ENCODE data around the gene TFAM. TPM values are rescaled to one million over a fixed set of nuclear protein-coding genes. Genes with fewer than 3 reads are reported as not detected.
A peak's percentile ranks its signal among the peaks of the same experiment; 100 is the strongest.

The TFAM gene
- total RNA-seq, 1 donor from 2014 or later: 31.8 TPM

DNA sequence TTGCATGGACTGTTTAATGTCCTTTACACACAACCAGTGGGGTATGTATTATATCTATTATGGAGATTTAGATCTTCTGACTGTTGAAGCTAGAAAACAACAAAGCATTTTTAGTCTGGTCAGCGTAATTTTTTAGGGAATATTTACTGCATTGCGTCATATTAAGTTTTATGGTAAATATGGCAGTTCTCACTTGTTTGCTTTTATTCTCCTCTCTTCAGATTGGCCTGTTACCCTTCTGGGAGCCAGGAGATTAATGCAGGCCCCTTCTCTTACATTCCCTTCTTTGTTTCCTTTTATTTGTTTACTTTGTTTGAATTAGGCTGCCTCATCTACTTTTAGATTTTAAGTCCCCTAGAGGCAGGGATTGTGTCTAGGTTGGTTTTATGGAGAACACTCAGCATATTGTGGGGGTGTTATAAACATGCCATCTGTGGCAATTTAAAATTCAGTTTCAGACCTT is 36.6 kb upstream of the TFAM start:
- DNase-seq: no peak
- H3K27me3 Mint-ChIP-seq (ENCODE audit: unreplicated experiment): no peaks in the 10 kb centered on the region
- no peaks in the 10 kb centered on the region for H3K9me3 Mint-ChIP-seq (ENCODE audit: unreplicated experiment)
- TF ChIP-seq, protein P1, sequence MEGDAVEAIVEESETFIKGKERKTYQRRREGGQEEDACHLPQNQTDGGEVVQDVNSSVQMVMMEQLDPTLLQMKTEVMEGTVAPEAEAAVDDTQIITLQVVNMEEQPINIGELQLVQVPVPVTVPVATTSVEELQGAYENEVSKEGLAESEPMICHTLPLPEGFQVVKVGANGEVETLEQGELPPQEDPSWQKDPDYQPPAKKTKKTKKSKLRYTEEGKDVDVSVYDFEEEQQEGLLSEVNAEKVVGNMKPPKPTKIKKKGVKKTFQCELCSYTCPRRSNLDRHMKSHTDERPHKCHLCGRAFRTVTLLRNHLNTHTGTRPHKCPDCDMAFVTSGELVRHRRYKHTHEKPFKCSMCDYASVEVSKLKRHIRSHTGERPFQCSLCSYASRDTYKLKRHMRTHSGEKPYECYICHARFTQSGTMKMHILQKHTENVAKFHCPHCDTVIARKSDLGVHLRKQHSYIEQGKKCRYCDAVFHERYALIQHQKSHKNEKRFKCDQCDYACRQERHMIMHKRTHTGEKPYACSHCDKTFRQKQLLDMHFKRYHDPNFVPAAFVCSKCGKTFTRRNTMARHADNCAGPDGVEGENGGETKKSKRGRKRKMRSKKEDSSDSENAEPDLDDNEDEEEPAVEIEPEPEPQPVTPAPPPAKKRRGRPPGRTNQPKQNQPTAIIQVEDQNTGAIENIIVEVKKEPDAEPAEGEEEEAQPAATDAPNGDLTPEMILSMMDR (IDR thresholded peaks at IDR 0.05; ENCODE audit: partially characterized antibody, unreplicated experiment): no peak
- peaks cover 26% of the 10 kb centered on the region for H3K4me1 Mint-ChIP-seq (ENCODE audit: low read depth, unreplicated experiment)
- H3K27ac Mint-ChIP-seq (ENCODE audit: unreplicated experiment): peak overlapping the region; percentile 54
- H3K4me3 Mint-ChIP-seq (ENCODE audit: unreplicated experiment): no peak overlapping the region
- H3K36me3 Mint-ChIP-seq (ENCODE audit: unreplicated experiment): no peaks in the 10 kb centered on the region

DNA sequence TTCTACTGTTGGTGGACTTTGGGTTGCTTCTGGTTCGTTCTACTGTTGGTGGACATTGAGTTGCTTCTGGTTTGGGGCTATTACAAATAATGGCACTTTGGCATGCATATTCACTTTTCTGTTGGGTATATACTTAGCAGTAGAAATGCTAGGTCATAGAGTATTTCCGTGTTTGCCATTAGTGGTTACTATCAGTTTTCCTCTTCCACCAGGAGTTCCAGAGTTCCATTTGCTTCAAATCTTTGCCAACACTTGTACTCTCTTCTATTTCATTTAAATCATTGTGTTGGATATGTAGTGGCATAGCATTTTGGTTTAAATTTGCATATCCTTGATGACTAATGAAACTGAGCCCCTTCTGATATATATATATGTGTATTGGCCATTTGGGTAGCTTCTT is 35.2 kb upstream of the TFAM start:
- peaks cover 27% of the 10 kb centered on the region for H3K4me1 Mint-ChIP-seq (ENCODE audit: low read depth, unreplicated experiment)
- no peak overlapping the region for H3K4me3 Mint-ChIP-seq (ENCODE audit: unreplicated experiment)
- no peak overlapping the region for H3K27ac Mint-ChIP-seq (ENCODE audit: unreplicated experiment)
- H3K27me3 Mint-ChIP-seq (ENCODE audit: unreplicated experiment): no peaks in the 10 kb centered on the region
- TF ChIP-seq, protein P1 (IDR thresholded peaks at IDR 0.05; ENCODE audit: partially characterized antibody, unreplicated experiment): no peak
- H3K36me3 Mint-ChIP-seq (ENCODE audit: unreplicated experiment): no peaks in the 10 kb centered on the region
- no peaks in the 10 kb centered on the region for H3K9me3 Mint-ChIP-seq (ENCODE audit: unreplicated experiment)
- DNase-seq: no peak

DNA sequence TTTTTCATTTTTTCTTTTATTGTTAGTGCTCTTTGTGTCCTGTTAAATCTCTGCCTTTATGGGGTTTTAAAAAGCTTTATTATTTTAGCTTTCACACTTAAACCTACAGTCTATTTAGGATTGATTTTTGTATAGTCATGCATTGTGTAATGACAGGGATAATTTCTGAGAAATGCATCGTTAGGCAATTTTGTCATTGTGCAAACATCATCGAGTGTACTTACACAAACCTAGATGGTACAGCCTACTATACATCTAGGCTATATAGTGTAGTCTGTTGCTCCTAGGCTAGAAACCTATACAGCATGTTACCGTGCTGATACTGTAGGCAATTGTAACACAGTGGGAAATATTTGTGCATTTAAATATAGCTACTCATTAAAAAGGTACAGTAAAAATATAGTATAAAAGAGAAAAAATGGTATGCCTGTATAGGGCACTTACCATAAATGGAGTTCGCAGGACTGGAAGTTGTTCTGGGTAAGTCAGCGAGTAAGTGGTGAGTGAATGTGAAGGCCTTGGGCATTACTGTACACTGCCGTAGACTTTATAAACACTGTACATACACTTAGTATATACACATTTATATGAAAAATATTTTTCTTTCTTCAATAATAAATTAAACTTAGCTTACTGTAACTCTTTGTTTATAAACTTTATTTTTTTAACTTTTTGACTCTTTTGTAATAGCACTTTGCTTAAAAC is 34.4 kb upstream of the TFAM start:
- no peaks in the 10 kb centered on the region for H3K27me3 Mint-ChIP-seq (ENCODE audit: unreplicated experiment)
- TF ChIP-seq, protein P1 (IDR thresholded peaks at IDR 0.05; ENCODE audit: partially characterized antibody, unreplicated experiment): no peak
- no peak for DNase-seq
- H3K4me3 Mint-ChIP-seq (ENCODE audit: unreplicated experiment): no peak overlapping the region
- H3K4me1 Mint-ChIP-seq (ENCODE audit: low read depth, unreplicated experiment): peaks cover 32% of the 10 kb centered on the region
- no peaks in the 10 kb centered on the region for H3K9me3 Mint-ChIP-seq (ENCODE audit: unreplicated experiment)
- no peak overlapping the region for H3K27ac Mint-ChIP-seq (ENCODE audit: unreplicated experiment)
- no peaks in the 10 kb centered on the region for H3K36me3 Mint-ChIP-seq (ENCODE audit: unreplicated experiment)

DNA sequence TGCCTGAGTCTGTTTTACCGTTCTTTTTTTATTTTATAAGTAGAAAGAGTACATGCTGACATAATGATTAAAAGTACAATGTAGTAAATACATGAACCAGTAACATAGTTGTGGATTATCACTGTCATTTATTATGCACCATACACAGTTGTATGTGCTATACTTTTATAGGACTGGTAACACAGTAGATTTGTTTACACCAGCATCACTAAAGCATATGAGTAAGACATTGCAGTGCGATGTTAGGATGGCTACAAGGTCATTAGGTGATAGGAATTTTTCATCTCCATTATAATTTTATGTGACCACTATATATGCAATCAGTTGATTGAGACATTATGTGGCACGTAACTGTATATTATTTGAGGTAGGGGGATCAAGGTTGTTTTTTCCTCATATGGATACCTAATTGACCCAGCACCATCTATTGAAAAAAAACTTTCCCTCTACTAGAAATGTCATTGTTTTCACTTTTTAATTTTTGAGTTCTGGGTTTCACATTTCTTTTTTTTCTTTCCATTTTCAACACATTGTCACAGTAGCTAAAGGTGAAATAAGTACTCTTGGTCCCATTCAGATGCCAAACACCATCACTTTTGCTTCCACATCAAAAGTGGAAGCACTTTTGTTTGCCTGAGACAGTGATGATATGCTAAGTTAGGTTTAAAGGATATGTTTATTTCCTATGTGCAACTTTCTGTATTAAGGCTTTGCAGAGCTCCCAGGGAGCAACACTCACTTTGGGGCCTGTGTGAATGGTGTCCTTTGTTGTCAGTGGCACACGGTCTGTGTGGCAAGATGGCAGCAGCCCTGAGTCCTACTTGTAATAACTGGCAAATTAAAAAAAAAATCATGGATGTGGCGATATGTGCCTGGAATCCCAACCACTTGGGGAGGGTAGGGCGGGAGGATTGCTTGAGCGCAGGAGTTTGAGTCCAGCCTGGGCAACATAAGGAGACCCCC is 33.3 kb upstream of the TFAM start:
- H3K4me3 Mint-ChIP-seq (ENCODE audit: unreplicated experiment): no peak overlapping the region
- no peak for DNase-seq
- no peaks in the 10 kb centered on the region for H3K9me3 Mint-ChIP-seq (ENCODE audit: unreplicated experiment)
- H3K27me3 Mint-ChIP-seq (ENCODE audit: unreplicated experiment): no peaks in the 10 kb centered on the region
- peaks cover 36% of the 10 kb centered on the region for H3K4me1 Mint-ChIP-seq (ENCODE audit: low read depth, unreplicated experiment)
- TF ChIP-seq, protein P1 (IDR thresholded peaks at IDR 0.05; ENCODE audit: partially characterized antibody, unreplicated experiment): no peak
- H3K36me3 Mint-ChIP-seq (ENCODE audit: unreplicated experiment): no peaks in the 10 kb centered on the region
- H3K27ac Mint-ChIP-seq (ENCODE audit: unreplicated experiment): no peak overlapping the region

Measured in glutamatergic neuron (in vitro differentiated cells).